ENCODE results near the gene AMZ2. TPM values are rescaled to one million over a fixed set of nuclear protein-coding genes. Genes with fewer than 3 reads are reported as not detected.

AMZ2 gene
- total and polyA plus RNA-seq, 2 donors from 2014 or later = 48.6 to 90.9 TPM

GRCh38 chr17:68294617-68295016 lies 46.8 kb downstream of the AMZ2 start:
- Histone ChIP-seq H3K27me3 (ENCODE audit: control insufficient read depth, insufficient read depth, low read length) (peaks cover 9% of the 10 kb centered on the region), H3K4me3 (ENCODE audit: low read length in 3 of 3) (no peak overlapping the region), H3K4me1 (ENCODE audit: control insufficient read depth in 2 of 3, insufficient read depth in 2 of 3, low read depth in 1 of 3, low read length in 3 of 3) (peaks cover 0 to 6% (median 0%) of the 10 kb centered on the region in 3 donors), H3K9me3 (ENCODE audit: control insufficient read depth in 2 of 3, insufficient read depth in 1 of 3, low read length in 3 of 3) (no peaks in the 10 kb centered on the region), H3K27ac (ENCODE audit: low read depth in 2 of 2, low read length in 2 of 2) (no peak overlapping the region), H3K9ac (ENCODE audit: low read length in 3 of 3) (no peak overlapping the region), H3K36me3 (ENCODE audit: control insufficient read depth in 2 of 3, insufficient read depth in 3 of 3, low read length in 3 of 3) (no peaks in the 10 kb centered on the region)
- TF ChIP-seq, protein P1, sequence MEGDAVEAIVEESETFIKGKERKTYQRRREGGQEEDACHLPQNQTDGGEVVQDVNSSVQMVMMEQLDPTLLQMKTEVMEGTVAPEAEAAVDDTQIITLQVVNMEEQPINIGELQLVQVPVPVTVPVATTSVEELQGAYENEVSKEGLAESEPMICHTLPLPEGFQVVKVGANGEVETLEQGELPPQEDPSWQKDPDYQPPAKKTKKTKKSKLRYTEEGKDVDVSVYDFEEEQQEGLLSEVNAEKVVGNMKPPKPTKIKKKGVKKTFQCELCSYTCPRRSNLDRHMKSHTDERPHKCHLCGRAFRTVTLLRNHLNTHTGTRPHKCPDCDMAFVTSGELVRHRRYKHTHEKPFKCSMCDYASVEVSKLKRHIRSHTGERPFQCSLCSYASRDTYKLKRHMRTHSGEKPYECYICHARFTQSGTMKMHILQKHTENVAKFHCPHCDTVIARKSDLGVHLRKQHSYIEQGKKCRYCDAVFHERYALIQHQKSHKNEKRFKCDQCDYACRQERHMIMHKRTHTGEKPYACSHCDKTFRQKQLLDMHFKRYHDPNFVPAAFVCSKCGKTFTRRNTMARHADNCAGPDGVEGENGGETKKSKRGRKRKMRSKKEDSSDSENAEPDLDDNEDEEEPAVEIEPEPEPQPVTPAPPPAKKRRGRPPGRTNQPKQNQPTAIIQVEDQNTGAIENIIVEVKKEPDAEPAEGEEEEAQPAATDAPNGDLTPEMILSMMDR (IDR thresholded peaks at IDR 0.05; ENCODE audit: borderline replicate concordance, extremely low read depth, insufficient read depth) = no peak
- intact Hi-C loops (cut with DNase I) = no loop called here
- FAIRE-seq (no peak), DNase-seq (no peak)

- H3K27ac ChIP-seq (ENCODE audit: low read depth in 2 of 2, low read length in 2 of 2) = no peak overlapping the region
- FAIRE-seq (no peak), DNase-seq (no peak)
- no peaks in the 10 kb centered on the region for H3K36me3 ChIP-seq (ENCODE audit: control insufficient read depth in 2 of 3, insufficient read depth in 3 of 3, low read length in 3 of 3)
- no peaks in the 10 kb centered on the region for H3K9me3 ChIP-seq (ENCODE audit: control insufficient read depth in 2 of 3, insufficient read depth in 1 of 3, low read length in 3 of 3)
- intact Hi-C loops (cut with DNase I) = no loop called here
- H3K4me1 ChIP-seq (ENCODE audit: control insufficient read depth in 2 of 3, insufficient read depth in 2 of 3, low read depth in 1 of 3, low read length in 3 of 3) = peaks cover 0 to 6% (median 0%) of the 10 kb centered on the region in 3 donors
- TF ChIP-seq, protein P1 (IDR thresholded peaks at IDR 0.05; ENCODE audit: borderline replicate concordance, extremely low read depth, insufficient read depth) = no peak
- peaks cover 6% of the 10 kb centered on the region for H3K27me3 ChIP-seq (ENCODE audit: control insufficient read depth, insufficient read depth, low read length)
- no peak overlapping the region for H3K4me3 ChIP-seq (ENCODE audit: low read length in 3 of 3)
- H3K9ac ChIP-seq (ENCODE audit: low read length in 3 of 3) = no peak overlapping the region
These were observed 47.2 kb downstream of the AMZ2 start for GRCh38 chr17:68295086-68295485.

GRCh38 chr17:68296217-68297191 lies 48.7 kb downstream of the AMZ2 start:
- FAIRE-seq (no peak), DNase-seq (no peak)
- Histone ChIP-seq H3K27ac (ENCODE audit: low read depth in 2 of 2, low read length in 2 of 2) (no peak overlapping the region), H3K9ac (ENCODE audit: low read length in 3 of 3) (no peak overlapping the region), H3K4me3 (ENCODE audit: low read length in 3 of 3) (no peak overlapping the region), H3K4me1 (ENCODE audit: control insufficient read depth in 2 of 3, insufficient read depth in 2 of 3, low read depth in 1 of 3, low read length in 3 of 3) (peaks cover 0 to 6% (median 0%) of the 10 kb centered on the region in 3 donors), H3K9me3 (ENCODE audit: control insufficient read depth in 2 of 3, insufficient read depth in 1 of 3, low read length in 3 of 3) (no peaks in the 10 kb centered on the region), H3K36me3 (ENCODE audit: control insufficient read depth in 2 of 3, insufficient read depth in 3 of 3, low read length in 3 of 3) (no peaks in the 10 kb centered on the region), H3K27me3 (ENCODE audit: control insufficient read depth, insufficient read depth, low read length) (peaks cover 6% of the 10 kb centered on the region)
- intact Hi-C loops (cut with DNase I) = no loop called here
- TF ChIP-seq, protein P1 (IDR thresholded peaks at IDR 0.05; ENCODE audit: borderline replicate concordance, extremely low read depth, insufficient read depth) = no peak
